ENCODE data around the gene EDN1. TPM values are rescaled to one million over a fixed set of nuclear protein-coding genes. Genes with fewer than 3 reads are reported as not detected.

The EDN1 gene
- total RNA-seq, 2 donors from 2014 or later = 15.6 to 20.4 TPM

GRCh38 chr6:12291071-12291838 lies 1.1 kb downstream of the EDN1 start:
- WGBS = 15% methylated on average over 12 of the region's 12 CpGs
- no peaks in the 10 kb centered on the region for H3K27me3 ChIP-seq (replicated peaks; ENCODE audit: insufficient read depth)
- TF ChIP-seq POLR2A (IDR thresholded peaks at IDR 0.05) (no peak), POLR2AphosphoS5 (IDR thresholded peaks at IDR 0.05) (no peak), CTCF (IDR thresholded peaks at IDR 0.05) (no peak)
- H3K4me1 ChIP-seq (replicated peaks) = no peaks in the 10 kb centered on the region
- H3K27ac ChIP-seq = peak overlapping the region in 1 of 2 donors; percentile 1
- no peak for DNase-seq (ENCODE audit: low spot score)
- no peaks in the 10 kb centered on the region for H3K36me3 ChIP-seq
- H3K4me3 ChIP-seq = peak overlapping the region; percentile 28 to 30
- H3K9me3 ChIP-seq = no peaks in the 10 kb centered on the region
- intact Hi-C loops (cut with DNase I) = loop anchor here (10.0 kb wide), 1 partner anchor 636 kb away; no protein-coding TSS in a partner anchor

GRCh38 chr6:12291839-12292604 lies 1.9 kb downstream of the EDN1 start:
- H3K4me1 ChIP-seq (replicated peaks) = no peaks in the 10 kb centered on the region
- no peak for DNase-seq (ENCODE audit: low spot score)
- intact Hi-C loops (cut with DNase I) = loop anchor here (10.0 kb wide), 1 partner anchor 637 kb away; no protein-coding TSS in a partner anchor
- TF ChIP-seq POLR2A (IDR thresholded peaks at IDR 0.05) (no peak), POLR2AphosphoS5 (IDR thresholded peaks at IDR 0.05) (peak; percentile 29), CTCF (IDR thresholded peaks at IDR 0.05) (peak in 2 of 4 experiments; percentile 17 to 19)
- WGBS = 54% methylated on average over 15 of the region's 15 CpGs
- no peaks in the 10 kb centered on the region for H3K27me3 ChIP-seq (replicated peaks; ENCODE audit: insufficient read depth)
- no peaks in the 10 kb centered on the region for H3K9me3 ChIP-seq
- H3K36me3 ChIP-seq = no peaks in the 10 kb centered on the region
- peak overlapping the region in 1 of 2 donors; percentile 6 for H3K4me3 ChIP-seq
- H3K27ac ChIP-seq = peak overlapping the region in 1 of 2 donors; percentile 1

GRCh38 chr6:12293235-12293930 lies 3.2 kb downstream of the EDN1 start:
- WGBS = 61% methylated on average over 4 of the region's 4 CpGs
- Histone ChIP-seq H3K36me3 (no peaks in the 10 kb centered on the region), H3K4me3 (no peak overlapping the region), H3K4me1 (replicated peaks) (no peaks in the 10 kb centered on the region), H3K27me3 (replicated peaks; ENCODE audit: insufficient read depth) (no peaks in the 10 kb centered on the region), H3K27ac (peak overlapping the region in 1 of 2 donors; percentile 27), H3K9me3 (no peaks in the 10 kb centered on the region)
- intact Hi-C loops (cut with DNase I) = loop anchor here (10.0 kb wide), 1 partner anchor 639 kb away; no protein-coding TSS in a partner anchor
- TF ChIP-seq CTCF (IDR thresholded peaks at IDR 0.05) (no peak), POLR2AphosphoS5 (IDR thresholded peaks at IDR 0.05) (no peak), POLR2A (IDR thresholded peaks at IDR 0.05) (no peak)
- DNase-seq (ENCODE audit: low spot score) = no peak

GRCh38 chr6:12293931-12294807 lies 4.0 kb downstream of the EDN1 start:
- intact Hi-C loops (cut with DNase I) = loop anchor here (10.0 kb wide), 1 partner anchor 639 kb away; no protein-coding TSS in a partner anchor
- H3K27ac ChIP-seq = peak overlapping the region in 1 of 2 donors; percentile 27
- no peaks in the 10 kb centered on the region for H3K36me3 ChIP-seq
- TF ChIP-seq CTCF (IDR thresholded peaks at IDR 0.05) = no peak
- peak; percentile 62 for TF ChIP-seq POLR2AphosphoS5 (IDR thresholded peaks at IDR 0.05)
- no peak for TF ChIP-seq POLR2A (IDR thresholded peaks at IDR 0.05)
- DNase-seq (ENCODE audit: low spot score) = peak; percentile 54
- no peak overlapping the region for H3K4me3 ChIP-seq
- 64% methylated on average over 7 of the region's 7 CpGs for WGBS
- H3K27me3 ChIP-seq (replicated peaks; ENCODE audit: insufficient read depth) = no peaks in the 10 kb centered on the region
- H3K9me3 ChIP-seq = no peaks in the 10 kb centered on the region
- H3K4me1 ChIP-seq (replicated peaks) = no peaks in the 10 kb centered on the region
